PFSK-1 (cell line): ENCODE results near the gene TRPM2.

Source experiments
- FOXP2 ChIP-seq: optimal IDR thresholded peaks from 2 replicates; pipeline ENCODE3; 2011; ENCODE audit warnings: borderline replicate concordance, control low read depth, inconsistent platforms; ENCODE audit not compliant: insufficient read depth; ENCODE audit errors: extremely low read length, extremely low read depth
- POLR2AphosphoS5 ChIP-seq: IDR thresholded peaks from 2 replicates; pipeline ENCODE4 v1.6.1; 2012; ENCODE audit warnings: low read depth, mild to moderate bottlenecking, control low read depth, low read length, moderate library complexity
- REST ChIP-seq, 2 experiments: IDR thresholded peaks; 2 replicates each; pipeline versions ENCODE4 v1.6.1 to v1.8.0; 2011 to 2012; ENCODE audit warnings: low read depth in 2 of 2, low read length in 2 of 2, control low read depth in 1 of 2, inconsistent platforms in 1 of 2, mild to moderate bottlenecking in 1 of 2, moderate library complexity in 1 of 2; ENCODE audit not compliant: insufficient read depth in 1 of 2
- SIN3A ChIP-seq: IDR thresholded peaks from 2 replicates; pipeline ENCODE4 v1.6.1; 2012; ENCODE audit warnings: mild to moderate bottlenecking, low read length, moderate library complexity, borderline replicate concordance; ENCODE audit not compliant: insufficient read depth
- TAF1 ChIP-seq: IDR thresholded peaks from 2 replicates; pipeline ENCODE4 v1.6.1; 2012; ENCODE audit warnings: low read length, control low read depth, borderline replicate concordance; ENCODE audit not compliant: insufficient read depth

The TRPM2 gene

GRCh38 chr21:44483288-44484237 is 130.1 kb downstream of the TRPM2 start:
- TF ChIP-seq FOXP2 (no peak), TAF1 (no peak), REST (IDR thresholded peaks at IDR 0.05; ENCODE audit: insufficient read depth in 1 of 2, low read depth in 2 of 2, low read length in 2 of 2) (no peak), SIN3A (no peak), POLR2AphosphoS5 (no peak)

GRCh38 chr21:44484498-44485253 is 131.3 kb downstream of the TRPM2 start:
- no peak for TF ChIP-seq FOXP2
- TF ChIP-seq SIN3A: no peak
- TF ChIP-seq POLR2AphosphoS5: no peak
- TF ChIP-seq REST (IDR thresholded peaks at IDR 0.05; ENCODE audit: insufficient read depth in 1 of 2, low read depth in 2 of 2, low read length in 2 of 2): no peak
- no peak for TF ChIP-seq TAF1

- TF ChIP-seq POLR2AphosphoS5 (peak; percentile 44; the same call in 1 of the 2 replicates), FOXP2 (no peak), TAF1 (no peak)
Observed at GRCh38 chr21:44485254-44485793, 131.9 kb downstream of the TRPM2 start.

GRCh38 chr21:44485796-44486195 is 132.4 kb downstream of the TRPM2 start:
- TF ChIP-seq POLR2AphosphoS5: no peak
- TF ChIP-seq TAF1: no peak
- TF ChIP-seq REST (IDR thresholded peaks at IDR 0.05; ENCODE audit: insufficient read depth in 1 of 2, low read depth in 2 of 2, low read length in 2 of 2): no peak
- no peak for TF ChIP-seq FOXP2
- no peak for TF ChIP-seq SIN3A

GRCh38 chr21:44486302-44486701 is 132.9 kb downstream of the TRPM2 start:
- no peak for TF ChIP-seq POLR2AphosphoS5

- no peak for TF ChIP-seq REST (IDR thresholded peaks at IDR 0.05; ENCODE audit: insufficient read depth in 1 of 2, low read depth in 2 of 2, low read length in 2 of 2)
Observed at GRCh38 chr21:44487831-44488230, 134.4 kb downstream of the TRPM2 start.
